HG03558 (cell line): ENCODE measurements around the gene RAB4A.

Source experiments
- ATAC-seq: cut with Tn5 transposase; IDR thresholded peaks from one replicate; pipeline ENCODE4 v1.9.1; 2021; ENCODE audit warnings: moderate number of reproducible peaks; ENCODE audit not compliant: unreplicated experiment; ENCODE audit errors: extremely low read depth

Gene RAB4A, protein sequence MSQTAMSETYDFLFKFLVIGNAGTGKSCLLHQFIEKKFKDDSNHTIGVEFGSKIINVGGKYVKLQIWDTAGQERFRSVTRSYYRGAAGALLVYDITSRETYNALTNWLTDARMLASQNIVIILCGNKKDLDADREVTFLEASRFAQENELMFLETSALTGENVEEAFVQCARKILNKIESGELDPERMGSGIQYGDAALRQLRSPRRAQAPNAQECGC

DNA sequence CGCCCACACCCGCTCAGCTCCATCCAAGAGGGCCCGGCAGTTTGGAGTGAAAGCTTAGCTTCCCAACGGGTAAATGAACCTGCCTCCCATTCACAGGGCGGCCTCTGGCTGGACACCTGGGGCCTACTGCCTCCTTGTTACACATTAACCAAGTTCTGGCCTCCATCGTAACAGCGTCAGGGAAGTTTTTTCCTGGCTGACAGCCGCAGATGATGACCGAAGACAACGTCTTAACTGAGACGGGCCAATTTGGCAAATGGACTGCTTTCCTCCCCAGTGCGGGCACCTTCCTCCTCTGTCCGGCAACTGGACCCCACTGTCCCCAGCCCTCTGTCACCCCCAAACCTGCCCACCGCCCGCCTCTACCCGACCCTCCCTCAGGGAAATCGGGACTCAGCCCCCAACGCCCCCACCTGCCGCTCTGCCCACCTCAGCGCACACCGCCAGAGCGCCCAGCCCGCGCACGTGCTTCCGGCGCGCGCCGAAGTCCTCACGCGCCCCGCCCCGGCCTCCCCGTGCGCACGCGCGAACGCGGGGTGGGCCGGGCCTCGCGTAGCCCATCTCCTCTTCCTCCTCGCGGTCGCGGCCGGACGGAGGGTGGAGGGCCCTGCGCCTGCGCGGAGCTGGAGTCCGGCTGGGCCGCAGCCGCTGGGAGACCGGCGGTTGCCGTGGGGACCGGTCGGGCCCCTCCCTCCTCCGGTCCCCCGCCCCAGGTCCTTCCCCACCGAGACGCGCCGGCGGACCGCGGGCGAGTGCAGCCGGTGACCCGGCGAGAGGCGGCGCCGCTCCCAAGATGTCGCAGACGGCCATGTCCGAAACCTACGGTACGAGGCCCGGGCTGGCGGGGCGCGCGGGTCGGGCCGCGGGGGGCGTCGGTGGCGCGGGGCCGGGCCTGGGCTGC is at the start of gene RAB4A:
TSS of gene RAB4A (plus strand) at position 565 of the 901 bp plus-strand sequence. CDS start at position 794, 229 bp downstream.
- peak; percentile 71 for ATAC-seq

- no peak for ATAC-seq
Observed at GRCh38 chr1:229222081-229222480, 48.8 kb upstream of the RAB4A start.

GRCh38 chr1:229223498-229223897 is 47.4 kb upstream of the RAB4A start:
- no peak for ATAC-seq

GRCh38 chr1:229224308-229224707 is 46.6 kb upstream of the RAB4A start:
- no peak for ATAC-seq

DNA sequence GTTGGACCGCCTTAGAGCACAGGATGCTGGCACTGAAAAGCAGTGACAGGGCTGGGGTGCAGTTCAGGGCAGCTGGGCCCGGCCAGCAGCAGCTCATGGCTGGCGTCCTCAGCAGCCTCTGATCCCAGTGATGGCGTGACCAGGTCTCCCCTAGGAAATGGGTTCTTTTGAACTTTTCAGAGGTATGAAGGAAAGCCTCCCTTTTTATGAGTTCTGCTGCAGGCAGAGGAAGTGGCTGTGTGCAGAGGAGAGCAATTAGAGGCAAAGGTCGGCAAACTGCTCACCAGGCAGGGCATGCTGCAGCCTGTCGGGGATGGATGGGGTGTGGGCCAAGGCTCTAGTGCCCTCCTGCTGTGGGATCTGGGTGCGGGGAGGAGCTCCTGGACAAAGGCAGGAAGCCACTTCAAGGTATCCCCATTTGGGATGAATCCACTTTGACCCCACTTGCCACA is 45.6 kb upstream of the RAB4A start:
- no peak for ATAC-seq

GRCh38 chr1:229226796-229227195 is 44.1 kb upstream of the RAB4A start:
- ATAC-seq = no peak

GRCh38 chr1:229227298-229227919 is 43.5 kb upstream of the RAB4A start:
- ATAC-seq = no peak

DNA sequence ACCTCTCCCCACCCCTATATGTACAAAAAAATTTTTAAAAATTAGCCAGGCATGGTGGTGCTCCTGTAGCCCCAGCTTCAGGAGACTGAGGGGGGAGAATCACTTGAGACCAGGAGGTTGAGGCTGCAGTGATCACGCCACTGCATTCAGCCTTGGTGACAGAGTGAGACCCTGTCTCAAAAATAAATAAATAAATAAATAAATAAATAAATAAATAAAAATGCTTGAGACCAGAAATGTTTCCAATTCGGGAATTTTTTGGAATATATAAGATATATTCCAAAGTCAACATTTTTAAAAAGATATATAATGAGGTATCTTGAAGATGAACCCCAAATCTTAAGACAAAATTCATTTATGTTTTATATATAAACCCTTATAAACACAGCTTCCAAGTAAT is 42.4 kb upstream of the RAB4A start:
- no peak for ATAC-seq

DNA sequence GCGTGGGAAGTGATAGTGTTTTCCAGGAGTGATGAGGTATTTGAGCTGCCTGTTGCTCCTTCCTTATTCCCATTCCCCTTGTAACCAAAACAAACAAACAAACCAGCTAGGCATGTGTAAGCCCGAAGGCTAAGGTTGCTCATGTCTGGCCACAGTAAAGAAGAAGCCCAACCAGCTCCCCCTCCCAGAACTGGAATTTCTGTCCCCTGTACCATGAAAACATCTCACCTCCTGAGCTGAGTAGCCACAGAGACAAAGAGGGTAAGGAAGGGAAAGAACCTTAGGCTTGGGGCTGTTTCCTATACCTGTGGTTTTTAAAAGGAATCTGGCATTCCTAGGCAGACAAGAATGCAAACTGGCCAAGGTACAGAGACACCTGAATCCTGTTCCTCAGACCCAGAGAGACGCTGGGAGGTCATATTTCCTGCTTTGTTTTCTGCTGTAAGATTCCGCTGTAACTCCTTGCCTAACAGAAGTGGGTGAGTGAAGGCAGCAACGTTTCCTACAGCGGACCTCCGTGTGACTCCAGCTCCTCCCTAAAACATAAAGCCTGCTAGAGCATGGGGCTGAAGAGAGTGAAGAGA is 41.7 kb upstream of the RAB4A start:
- no peak for ATAC-seq

DNA sequence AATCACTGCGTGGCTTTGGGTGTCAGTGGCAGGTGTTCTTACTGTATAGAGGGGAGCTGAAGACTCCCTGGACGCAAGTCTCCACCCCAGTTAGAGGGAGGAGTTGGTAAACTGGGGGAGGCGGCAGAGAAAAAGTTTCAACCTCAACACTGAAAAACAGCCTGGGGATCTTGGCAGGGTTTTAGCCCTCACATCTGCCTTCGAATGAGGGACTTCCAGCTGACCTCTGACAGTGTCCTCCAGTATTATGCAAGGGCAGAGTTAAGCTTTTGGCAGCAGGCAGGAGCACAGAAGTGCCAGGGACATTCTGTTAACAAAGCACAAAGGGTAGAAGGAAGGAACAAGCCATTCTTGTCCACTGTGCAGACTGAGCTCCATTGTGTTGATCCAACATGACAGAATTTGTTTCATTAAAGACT is 41.2 kb upstream of the RAB4A start:
- ATAC-seq = no peak

DNA sequence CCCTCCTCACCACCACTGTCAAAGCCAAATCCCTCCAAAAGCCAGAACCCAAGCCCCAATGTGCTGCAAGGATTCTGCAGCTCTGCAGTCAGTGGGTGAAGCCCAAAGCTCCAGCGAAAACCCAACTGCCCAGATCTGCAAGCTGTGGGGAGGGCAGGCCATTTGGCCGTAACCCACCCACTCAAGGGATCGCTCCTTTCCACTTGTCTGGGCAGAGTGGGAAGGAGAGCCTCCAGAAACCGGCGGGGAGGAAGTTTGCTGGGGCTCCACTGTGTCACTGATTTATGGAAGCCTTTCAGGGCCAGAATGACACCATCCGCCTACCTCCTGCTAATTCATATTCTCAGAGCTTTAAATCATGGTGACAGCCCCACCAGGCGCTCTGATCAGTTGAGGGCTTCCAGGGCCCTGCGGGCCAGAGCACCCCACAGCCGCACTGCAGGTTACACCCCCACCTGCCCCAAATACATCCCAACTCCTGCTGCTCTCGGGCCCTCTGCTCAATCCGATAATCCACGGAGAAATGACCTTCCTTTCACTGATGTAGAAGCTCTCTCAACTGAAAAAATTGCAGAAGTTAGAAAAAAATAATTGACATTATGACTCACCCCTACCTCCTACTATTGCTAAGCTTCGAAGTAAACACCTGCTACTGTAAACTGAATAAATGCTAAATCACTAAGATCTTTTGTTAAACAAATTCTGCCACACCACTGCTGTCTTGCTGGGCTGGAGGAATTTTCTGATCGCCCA is 40.6 kb upstream of the RAB4A start:
- ATAC-seq = peak; percentile 50

- no peak for ATAC-seq
Observed at GRCh38 chr1:229230893-229231753, 39.8 kb upstream of the RAB4A start.

- ATAC-seq = no peak
Observed at GRCh38 chr1:229231754-229232119, 39.2 kb upstream of the RAB4A start.

- ATAC-seq = no peak
Observed at GRCh38 chr1:229234870-229235472, 35.9 kb upstream of the RAB4A start.

- no peak for ATAC-seq
Observed at GRCh38 chr1:229237320-229237719, 33.6 kb upstream of the RAB4A start.

- ATAC-seq = no peak
Observed at GRCh38 chr1:229238231-229238630, 32.7 kb upstream of the RAB4A start.

DNA sequence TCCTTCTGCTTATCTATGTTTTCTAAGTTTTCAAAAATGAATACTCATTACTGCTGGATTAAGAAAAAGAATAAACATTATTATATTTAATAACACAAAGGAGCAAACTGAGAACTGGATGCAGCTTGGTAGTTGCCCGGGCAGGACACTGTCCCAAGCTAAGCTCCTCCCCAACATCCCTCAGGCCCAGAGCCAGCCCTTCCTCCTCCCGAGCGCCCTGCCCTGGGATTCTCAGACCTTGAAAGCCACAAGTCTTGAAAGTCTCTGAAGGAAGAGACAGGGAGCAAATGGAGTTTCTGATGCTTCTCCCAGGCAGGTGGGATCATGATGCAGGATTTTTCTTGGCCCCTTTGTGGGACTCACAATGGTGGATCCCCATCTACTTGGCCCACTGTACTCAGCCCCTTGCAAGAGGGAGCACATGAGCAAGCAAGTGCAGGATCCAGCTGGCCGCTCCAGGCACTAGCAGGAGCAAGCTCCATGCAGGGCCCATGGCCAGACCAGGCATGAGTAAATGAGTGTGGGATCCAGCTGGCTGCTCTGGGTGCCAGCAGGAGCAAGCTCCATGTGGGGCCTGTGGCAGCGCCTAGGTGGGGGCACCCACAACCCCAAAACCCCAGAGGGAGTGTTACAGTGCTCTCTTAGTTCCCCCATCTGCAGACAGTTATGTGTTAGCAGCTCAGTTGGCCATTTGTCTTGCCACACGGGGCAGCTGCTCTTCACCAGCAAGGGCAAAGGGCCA is 32.1 kb upstream of the RAB4A start:
- no peak for ATAC-seq

GRCh38 chr1:229240532-229240931 is 30.4 kb upstream of the RAB4A start:
- ATAC-seq = no peak
